CD14-positive monocyte (primary cell): ENCODE results near the gene MDK. TPM values are rescaled to one million over a fixed set of nuclear protein-coding genes. Genes with fewer than 3 reads are reported as not detected.

ENCODE experiments used
- DNase-seq, 3 donors: peaks; one replicate each; pipeline ENCODE4 v3.0.0-alpha.2; 2011 to 2022
- H2AFZ ChIP-seq: 2 replicates; pipeline ENCODE4 v1.6.0; 2012; ENCODE audit warnings: mild to moderate bottlenecking, low read depth, low read length, inconsistent platforms; ENCODE audit not compliant: insufficient read depth, poor library complexity, severe bottlenecking
- H3K27ac ChIP-seq, 2 donors: 1 replicate in 1 of 2; 2 replicates in 1 of 2; pipeline ENCODE4 v1.5.1; 2012 to 2013; ENCODE audit warnings: low read length in 2 of 2, control low read depth in 1 of 2, inconsistent platforms in 1 of 2, low read depth in 1 of 2, mild to moderate bottlenecking in 1 of 2
- H3K27me3 ChIP-seq, 2 donors: one replicate each; pipeline versions ENCODE4 v1.6.0 to v1.6.1; 2011 to 2013; ENCODE audit warnings: low read length in 2 of 2; ENCODE audit not compliant: control insufficient read depth in 2 of 2, insufficient read depth in 2 of 2
- H3K36me3 ChIP-seq, 2 donors: replicated peaks in 1 of 2; 1 replicate in 1 of 2; 2 replicates in 1 of 2; pipeline versions ENCODE4 v1.5.1 to v1.6.1; 2012 to 2013; ENCODE audit warnings: low read length in 2 of 2, control low read depth in 1 of 2, inconsistent platforms in 1 of 2, mild to moderate bottlenecking in 1 of 2; ENCODE audit not compliant: insufficient read depth in 2 of 2, control insufficient read depth in 1 of 2
- H3K4me1 ChIP-seq, 2 donors: 1 replicate in 1 of 2; 2 replicates in 1 of 2; pipeline versions ENCODE4 v1.5.1 to v1.6.1; 2012 to 2013; ENCODE audit warnings: low read length in 2 of 2, control low read depth in 1 of 2, inconsistent platforms in 1 of 2, mild to moderate bottlenecking in 1 of 2, moderate library complexity in 1 of 2; ENCODE audit not compliant: insufficient read depth in 2 of 2, control insufficient read depth in 1 of 2
- H3K4me2 ChIP-seq: replicated peaks from 2 replicates; pipeline ENCODE3; 2012; ENCODE audit warnings: low read length, moderate library complexity, mild to moderate bottlenecking; ENCODE audit not compliant: poor library complexity, severe bottlenecking; ENCODE audit errors: extremely low read depth
- H3K4me3 ChIP-seq, 3 experiments: fragments of 200-600 bp in 1 of 3; sonication (generic) in 1 of 3; replicated peaks in 1 of 3; 1 replicate in 2 of 3; 2 replicates in 1 of 3; pipeline ENCODE4 v1.5.1; 2011 to 2013; ENCODE audit warnings: low read length in 3 of 3, mild to moderate bottlenecking in 3 of 3, control low read depth in 2 of 3, low read depth in 2 of 3, inconsistent platforms in 1 of 3, moderate library complexity in 1 of 3
- H3K79me2 ChIP-seq: 2 replicates; pipeline ENCODE4 v1.6.0; 2012; ENCODE audit warnings: mild to moderate bottlenecking, control low read depth, inconsistent platforms, low read length, moderate library complexity; ENCODE audit not compliant: insufficient read depth
- H3K9ac ChIP-seq: 2 replicates; pipeline ENCODE4 v1.6.0; 2017; ENCODE audit warnings: low read length, mild to moderate bottlenecking; ENCODE audit not compliant: insufficient read depth, poor library complexity, severe bottlenecking
- H3K9me3 ChIP-seq, 2 donors: replicated peaks in 1 of 2; 1 replicate in 1 of 2; 2 replicates in 1 of 2; pipeline versions ENCODE4 v1.5.1 to v1.6.1; 2012 to 2013; ENCODE audit warnings: low read length in 2 of 2, control low read depth in 1 of 2; ENCODE audit not compliant: control insufficient read depth in 1 of 2, insufficient read depth in 1 of 2
- H4K20me1 ChIP-seq: 2 replicates; pipeline ENCODE4 v1.6.0; 2012; ENCODE audit warnings: mild to moderate bottlenecking, low read length, control low read depth, moderate library complexity; ENCODE audit not compliant: insufficient read depth
- H3K27ac Mint-ChIP-seq, 7 donors: one replicate each; pipeline ENCODE4 v1.8.0; 2020; ENCODE audit warnings: mild to moderate bottlenecking in 7 of 7, mixed read lengths in 7 of 7, moderate library complexity in 6 of 7, inconsistent platforms in 2 of 7
- H3K27me3 Mint-ChIP-seq, 3 donors: one replicate each; pipeline ENCODE4 v1.8.0; 2021 to 2022; ENCODE audit warnings: low read depth in 3 of 3, mild to moderate bottlenecking in 3 of 3, mixed read lengths in 3 of 3, moderate library complexity in 3 of 3, inconsistent platforms in 1 of 3
- H3K36me3 Mint-ChIP-seq, 2 donors: one replicate each; pipeline ENCODE4 v1.8.0; 2020; ENCODE audit warnings: mixed read lengths in 2 of 2, inconsistent platforms in 1 of 2, mild to moderate bottlenecking in 1 of 2
- H3K4me1 Mint-ChIP-seq: one replicate; pipeline ENCODE4 v1.8.0; 2020; ENCODE audit warnings: mild to moderate bottlenecking, mixed read lengths
- H3K4me3 Mint-ChIP-seq, 2 donors: one replicate each; pipeline ENCODE4 v1.8.0; 2020; ENCODE audit warnings: mild to moderate bottlenecking in 2 of 2, mixed read lengths in 2 of 2, moderate library complexity in 1 of 2
- H3K9me3 Mint-ChIP-seq, 7 donors: one replicate each; pipeline ENCODE4 v1.8.0; 2020 to 2022; ENCODE audit warnings: mixed read lengths in 7 of 7, mild to moderate bottlenecking in 6 of 7, moderate library complexity in 6 of 7, inconsistent platforms in 2 of 7
- CTCF ChIP-seq: fragments of 200-600 bp; IDR thresholded peaks from one replicate; pipeline ENCODE4 v1.8.0; 2022; ENCODE audit warnings: antibody characterized with exemption, mild to moderate bottlenecking
- WGBS: methylation state at CpG from one replicate; pipeline ENCODE4 v1.1.5; 2013; ENCODE audit warnings: missing lambda C conversion rate; ENCODE audit not compliant: insufficient coverage; 5-methylcytosine and 5-hydroxymethylcytosine counted together
- intact Hi-C, 2 donors: fragments of 100-400 bp; cut with micrococcal nuclease; formaldehyde crosslinking; loops; one replicate each; pipeline versions ENCODE4 v1.15.0 to v1.15.1; 2023
- polyA plus RNA-seq, 3 donors: library from polyadenylated mRNA; depleted of rRNA in 1 of 3; unstranded in 2 of 3; stranded (reverse) in 1 of 3; fragments of 300-500 nt in 2 of 3; fragments of >200 nt in 1 of 3; fragmentation: Illumina TruSeq in 2 of 3; gene quantifications; 1 replicate in 2 of 3; 2 replicates in 1 of 3; pipeline ENCODE4 v1.2.3, GENCODE V29; 2012 to 2021

MDK gene
- polyA plus RNA-seq, 3 donors: 2.8 TPM; not detected in 2

- H3K27ac Mint-ChIP-seq: peak overlapping the region in 6 of 7 donors; percentile 26 to 91 (median 65)
- H3K4me3 Mint-ChIP-seq: peak overlapping the region in 1 of 2 donors; percentile 57
- Histone ChIP-seq H3K27me3 (peaks cover 14 to 31% of the 10 kb centered on the region in 2 donors), H3K9ac (no peak overlapping the region), H2AFZ (no peak overlapping the region), H3K36me3 (no peaks in the 10 kb centered on the region), H3K79me2 (peaks cover 5% of the 10 kb centered on the region), H3K4me3 (peak overlapping the region in 1 of 3 experiments; percentile 56), H4K20me1 (peaks cover 15% of the 10 kb centered on the region), H3K27ac (peak overlapping the region in 1 of 2 donors; percentile 38), H3K9me3 (peaks cover 0 to 7% of the 10 kb centered on the region in 2 donors), H3K4me2 (peak overlapping the region; percentile 47), H3K4me1 (peaks cover 89 to 94% of the 10 kb centered on the region in 2 donors)
- 80% methylated on average over 8 of the region's 11 CpGs for WGBS
- peaks cover 31 to 42% (median 35%) of the 10 kb centered on the region in 3 donors for H3K27me3 Mint-ChIP-seq
- H3K4me1 Mint-ChIP-seq: peaks cover 86% of the 10 kb centered on the region
- no peak for DNase-seq
- peaks cover 7 to 12% of the 10 kb centered on the region in 2 donors for H3K36me3 Mint-ChIP-seq
- intact Hi-C loops: no loop called here
- peaks cover 0 to 9% (median 2%) of the 10 kb centered on the region in 7 donors for H3K9me3 Mint-ChIP-seq
- TF ChIP-seq CTCF: no peak
These were observed 45.4 kb upstream of the MDK start for GRCh38 chr11:46335890-46336562.

GRCh38 chr11:46336563-46337180 is 44.8 kb upstream of the MDK start:
- Histone ChIP-seq H3K79me2 (peaks cover 5% of the 10 kb centered on the region), H4K20me1 (peaks cover 15% of the 10 kb centered on the region), H3K36me3 (no peaks in the 10 kb centered on the region), H3K4me3 (peak overlapping the region in 1 of 3 experiments; percentile 56), H3K27ac (peak overlapping the region; percentile 11 to 38), H3K27me3 (peaks cover 11 to 25% of the 10 kb centered on the region in 2 donors), H3K9ac (no peak overlapping the region), H2AFZ (no peak overlapping the region), H3K9me3 (peaks cover 0 to 7% of the 10 kb centered on the region in 2 donors), H3K4me1 (peaks cover 89 to 94% of the 10 kb centered on the region in 2 donors), H3K4me2 (peak overlapping the region; percentile 47)
- Mint-ChIP-seq H3K9me3 (peaks cover 0 to 9% (median 0%) of the 10 kb centered on the region in 7 donors), H3K27me3 (peaks cover 28 to 38% (median 29%) of the 10 kb centered on the region in 3 donors), H3K36me3 (peaks cover 5 to 6% of the 10 kb centered on the region in 2 donors), H3K27ac (peak overlapping the region; percentile 67 to 91 (median 85)), H3K4me3 (peak overlapping the region; percentile 47 to 82), H3K4me1 (peaks cover 86% of the 10 kb centered on the region)
- no peak for TF ChIP-seq CTCF
- 6% methylated on average over 10 of the region's 12 CpGs for WGBS
- peak; percentile 80 to 90 (median 82) for DNase-seq
- intact Hi-C loops: no loop called here
